GM12878 (cell line): ENCODE results near the gene LDLRAD4.

Experiments
- BHLHE40 ChIP-seq, 2 experiments: fragments of 450-650 bp in 1 of 2; IDR thresholded peaks; 2 replicates each; pipeline ENCODE4 v1.6.1; 2011 to 2017; ENCODE audit warnings: low read depth in 2 of 2, borderline replicate concordance in 1 of 2, improper control_type of control experiment in 1 of 2, low read length in 1 of 2, mild to moderate bottlenecking in 1 of 2
- BMI1 ChIP-seq: fragments of 450-650 bp; IDR thresholded peaks from 2 replicates; pipeline ENCODE4 v1.6.1; 2016; ENCODE audit warnings: mild to moderate bottlenecking, moderate library complexity, borderline replicate concordance
- FOXM1 ChIP-seq: IDR thresholded peaks from 2 replicates; pipeline ENCODE4 v1.6.1; 2012; ENCODE audit warnings: low read depth, mild to moderate bottlenecking, inconsistent platforms, low read length, moderate library complexity
- HCFC1 ChIP-seq: fragments of 150-350 bp; IDR thresholded peaks from 2 replicates; pipeline ENCODE4 v1.6.1; 2014; ENCODE audit warnings: low read length
- HDAC2 ChIP-seq: fragments of 200-600 bp; sonication (generic); IDR thresholded peaks from 2 replicates; pipeline ENCODE4 v1.6.1; 2017
- NFIC ChIP-seq: IDR thresholded peaks from 2 replicates; pipeline ENCODE4 v1.6.1; 2012; ENCODE audit warnings: low read depth, mild to moderate bottlenecking, inconsistent platforms, low read length, moderate library complexity
- POLR2A ChIP-seq: IDR thresholded peaks from 2 replicates; pipeline ENCODE4 v1.6.1; 2011; ENCODE audit warnings: low read depth, mild to moderate bottlenecking, low read length
- POLR2AphosphoS5 ChIP-seq: IDR thresholded peaks from 2 replicates; pipeline ENCODE4 v1.6.1; 2011; ENCODE audit warnings: mild to moderate bottlenecking, low read length, inconsistent platforms
- RCOR1 ChIP-seq: conservative IDR thresholded peaks from 2 replicates; pipeline ENCODE4 v1.6.1; 2012; ENCODE audit warnings: low read depth, low read length, improper control_type of control experiment
- SMARCA5 ChIP-seq: fragments of 450-650 bp; IDR thresholded peaks from 2 replicates; pipeline ENCODE4 v1.6.1; 2017; ENCODE audit warnings: mild to moderate bottlenecking
- TCF7 ChIP-seq: IDR thresholded peaks from 2 replicates; pipeline ENCODE4 v1.6.1; 2014; ENCODE audit warnings: antibody characterized with exemption, borderline replicate concordance
- USF2 ChIP-seq: IDR thresholded peaks from 2 replicates; pipeline ENCODE4 v1.6.1; 2011; ENCODE audit warnings: low read depth, low read length, improper control_type of control experiment, borderline replicate concordance
- ZBTB40 ChIP-seq: fragments of 450-650 bp; IDR thresholded peaks from 2 replicates; pipeline ENCODE4 v1.6.1; 2016; ENCODE audit warnings: mild to moderate bottlenecking, moderate library complexity, borderline replicate concordance
- TF ChIP-seq, protein P1 (sequence below), 3 experiments: IDR thresholded peaks in 2 of 3; conservative IDR thresholded peaks in 1 of 3; 2 replicates each; pipeline ENCODE4 v1.5.1; 2011; ENCODE audit warnings: low read depth in 3 of 3, low read length in 3 of 3, mild to moderate bottlenecking in 3 of 3, control low read depth in 2 of 3, moderate library complexity in 2 of 3, inconsistent platforms in 1 of 3, mixed read lengths in 1 of 3; ENCODE audit not compliant: control insufficient read depth in 2 of 3, insufficient read depth in 1 of 3; ENCODE audit errors: extremely low read depth in 1 of 3

- TF ChIP-seq FOXM1 (no peak), HCFC1 (no peak), POLR2AphosphoS5 (no peak), RCOR1 (no peak), SMARCA5 (no peak), ZBTB40 (no peak), TCF7 (no peak), NFIC (no peak), USF2 (no peak), POLR2A (no peak), HDAC2 (no peak), BMI1 (no peak), BHLHE40 (IDR thresholded peaks at IDR 0.05; ENCODE audit: borderline replicate concordance in 1 of 2, low read depth in 2 of 2, low read length in 1 of 2) (no peak)
- TF ChIP-seq, protein P1, sequence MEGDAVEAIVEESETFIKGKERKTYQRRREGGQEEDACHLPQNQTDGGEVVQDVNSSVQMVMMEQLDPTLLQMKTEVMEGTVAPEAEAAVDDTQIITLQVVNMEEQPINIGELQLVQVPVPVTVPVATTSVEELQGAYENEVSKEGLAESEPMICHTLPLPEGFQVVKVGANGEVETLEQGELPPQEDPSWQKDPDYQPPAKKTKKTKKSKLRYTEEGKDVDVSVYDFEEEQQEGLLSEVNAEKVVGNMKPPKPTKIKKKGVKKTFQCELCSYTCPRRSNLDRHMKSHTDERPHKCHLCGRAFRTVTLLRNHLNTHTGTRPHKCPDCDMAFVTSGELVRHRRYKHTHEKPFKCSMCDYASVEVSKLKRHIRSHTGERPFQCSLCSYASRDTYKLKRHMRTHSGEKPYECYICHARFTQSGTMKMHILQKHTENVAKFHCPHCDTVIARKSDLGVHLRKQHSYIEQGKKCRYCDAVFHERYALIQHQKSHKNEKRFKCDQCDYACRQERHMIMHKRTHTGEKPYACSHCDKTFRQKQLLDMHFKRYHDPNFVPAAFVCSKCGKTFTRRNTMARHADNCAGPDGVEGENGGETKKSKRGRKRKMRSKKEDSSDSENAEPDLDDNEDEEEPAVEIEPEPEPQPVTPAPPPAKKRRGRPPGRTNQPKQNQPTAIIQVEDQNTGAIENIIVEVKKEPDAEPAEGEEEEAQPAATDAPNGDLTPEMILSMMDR (IDR thresholded peaks at IDR 0.05 in 2 of 3, conservative IDR thresholded peaks at IDR 0.05 in 1 of 3; ENCODE audit: control insufficient read depth in 2 of 3, extremely low read depth in 1 of 3, insufficient read depth in 1 of 3, low read depth in 3 of 3, low read length in 3 of 3) = no peak
Observed at GRCh38 chr18:13465476-13465875, 246.9 kb downstream of the LDLRAD4 start.
